ENCODE results near the gene DCDC2B.

DNA sequence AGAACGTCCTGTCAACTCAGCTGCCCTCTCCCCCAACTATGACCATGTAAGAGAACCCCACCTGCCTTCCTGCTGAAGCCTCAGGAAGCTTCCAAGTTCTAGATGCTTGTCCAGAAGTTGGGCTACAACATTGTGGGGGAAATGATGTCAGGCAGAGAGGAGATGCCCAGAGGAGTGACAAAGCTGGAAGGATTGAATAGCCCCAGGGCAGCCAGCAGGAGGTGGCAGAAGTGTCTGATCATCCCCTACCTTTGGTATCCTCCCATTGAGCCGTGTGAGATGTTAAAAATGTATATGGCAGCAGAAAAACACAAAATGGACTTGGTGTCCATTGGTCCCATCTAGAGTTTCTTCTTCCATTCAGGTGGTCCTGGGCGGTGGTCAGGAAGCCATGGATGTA, 19.9 kb downstream of the DCDC2B start:
- no peak for TF ChIP-seq POLR2A (IDR thresholded peaks at IDR 0.05)
- TF ChIP-seq, protein P1, sequence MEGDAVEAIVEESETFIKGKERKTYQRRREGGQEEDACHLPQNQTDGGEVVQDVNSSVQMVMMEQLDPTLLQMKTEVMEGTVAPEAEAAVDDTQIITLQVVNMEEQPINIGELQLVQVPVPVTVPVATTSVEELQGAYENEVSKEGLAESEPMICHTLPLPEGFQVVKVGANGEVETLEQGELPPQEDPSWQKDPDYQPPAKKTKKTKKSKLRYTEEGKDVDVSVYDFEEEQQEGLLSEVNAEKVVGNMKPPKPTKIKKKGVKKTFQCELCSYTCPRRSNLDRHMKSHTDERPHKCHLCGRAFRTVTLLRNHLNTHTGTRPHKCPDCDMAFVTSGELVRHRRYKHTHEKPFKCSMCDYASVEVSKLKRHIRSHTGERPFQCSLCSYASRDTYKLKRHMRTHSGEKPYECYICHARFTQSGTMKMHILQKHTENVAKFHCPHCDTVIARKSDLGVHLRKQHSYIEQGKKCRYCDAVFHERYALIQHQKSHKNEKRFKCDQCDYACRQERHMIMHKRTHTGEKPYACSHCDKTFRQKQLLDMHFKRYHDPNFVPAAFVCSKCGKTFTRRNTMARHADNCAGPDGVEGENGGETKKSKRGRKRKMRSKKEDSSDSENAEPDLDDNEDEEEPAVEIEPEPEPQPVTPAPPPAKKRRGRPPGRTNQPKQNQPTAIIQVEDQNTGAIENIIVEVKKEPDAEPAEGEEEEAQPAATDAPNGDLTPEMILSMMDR (IDR thresholded peaks at IDR 0.05), result no peak

All from right lobe of liver (tissue), 4 donors.